Measurements from ENCODE around the gene LRRC61.
"Not testable (repeated sequence)": the region's sequence is repeated elsewhere in the genome, so short reads cannot be mapped to it uniquely, and the experiment has no call there.

Gene LRRC61

GRCh38 chr7:150322833-150323681, at the start of gene LRRC61, which contains the start of gene ACTR3C:
LRRC61 (plus strand) TSS chr7:150323355; CDS start chr7:150336862, 13,507 bp downstream.
ACTR3C (minus strand) TSS chr7:150323545; CDS start chr7:150295296, 28,249 bp downstream.
- DNase-seq (ENCODE audit: low spot score), result peak; percentile 67

- DNase-seq (ENCODE audit: low spot score), result peak; percentile 9
Measured at GRCh38 chr7:150276132-150276695, 46.9 kb upstream of the LRRC61 start.

GRCh38 chr7:150278383-150278782, 44.8 kb upstream of the LRRC61 start:
- not testable (repeated sequence) for DNase-seq (ENCODE audit: low spot score)

GRCh38 chr7:150281681-150282403, 41.3 kb upstream of the LRRC61 start:
- not testable (repeated sequence) for DNase-seq (ENCODE audit: low spot score)

GRCh38 chr7:150283111-150283510, 40.0 kb upstream of the LRRC61 start:
- DNase-seq (ENCODE audit: low spot score), result not testable (repeated sequence)

- not testable (repeated sequence) for DNase-seq (ENCODE audit: low spot score)
Measured at GRCh38 chr7:150283608-150284007, 39.5 kb upstream of the LRRC61 start.

GRCh38 chr7:150285849-150286754, 37.1 kb upstream of the LRRC61 start:
- not testable (repeated sequence) for DNase-seq (ENCODE audit: low spot score)

GRCh38 chr7:150287815-150288214, 35.3 kb upstream of the LRRC61 start:
- DNase-seq (ENCODE audit: low spot score), result not testable (repeated sequence)

GRCh38 chr7:150288816-150289215, 34.3 kb upstream of the LRRC61 start:
- DNase-seq (ENCODE audit: low spot score), result not testable (repeated sequence)

- not testable (repeated sequence) for DNase-seq (ENCODE audit: low spot score)
Measured at GRCh38 chr7:150290317-150290716, 32.8 kb upstream of the LRRC61 start.

GRCh38 chr7:150295027-150295426, 28.1 kb upstream of the LRRC61 start:
- DNase-seq (ENCODE audit: low spot score), result not testable (repeated sequence)

GRCh38 chr7:150295614-150296013, 27.5 kb upstream of the LRRC61 start:
- not testable (repeated sequence) for DNase-seq (ENCODE audit: low spot score)

- not testable (repeated sequence) for DNase-seq (ENCODE audit: low spot score)
Measured at GRCh38 chr7:150296802-150297201, 26.4 kb upstream of the LRRC61 start.

GRCh38 chr7:150297978-150298377, 25.2 kb upstream of the LRRC61 start:
- DNase-seq (ENCODE audit: low spot score), result not testable (repeated sequence)

GRCh38 chr7:150302908-150303310, 20.2 kb upstream of the LRRC61 start:
- DNase-seq (ENCODE audit: low spot score), result not testable (repeated sequence)

- DNase-seq (ENCODE audit: low spot score), result not testable (repeated sequence)
Measured at GRCh38 chr7:150304499-150305258, 18.5 kb upstream of the LRRC61 start.

- not testable (repeated sequence) for DNase-seq (ENCODE audit: low spot score)
Measured at GRCh38 chr7:150305259-150305902, 17.8 kb upstream of the LRRC61 start.

- not testable (repeated sequence) for DNase-seq (ENCODE audit: low spot score)
Measured at GRCh38 chr7:150305903-150306284, 17.3 kb upstream of the LRRC61 start.

- DNase-seq (ENCODE audit: low spot score), result not testable (repeated sequence)
Measured at GRCh38 chr7:150306377-150306776, 16.8 kb upstream of the LRRC61 start.

GRCh38 chr7:150307129-150307528, 16.0 kb upstream of the LRRC61 start:
- no peak for DNase-seq (ENCODE audit: low spot score)
